Stimulated activated CD8-positive, alpha-beta memory T cell treated with anti-CD3 and anti-CD28 coated beads, Interleukin-12 subunit alpha, Interleukin-12 subunit beta, amount 100 ng/mL, for 1 hour (primary cell): Measurements from ENCODE around the gene ADAMTSL2.

Experiments used
- DNase-seq: peaks from one replicate; pipeline ENCODE4 v3.0.0-alpha.2; 2020; ENCODE audit warnings: low read depth

ADAMTSL2 gene

GRCh38 chr9:133518200-133518599 lies 16.3 kb upstream of the ADAMTSL2 start:
- DNase-seq: no peak

DNA sequence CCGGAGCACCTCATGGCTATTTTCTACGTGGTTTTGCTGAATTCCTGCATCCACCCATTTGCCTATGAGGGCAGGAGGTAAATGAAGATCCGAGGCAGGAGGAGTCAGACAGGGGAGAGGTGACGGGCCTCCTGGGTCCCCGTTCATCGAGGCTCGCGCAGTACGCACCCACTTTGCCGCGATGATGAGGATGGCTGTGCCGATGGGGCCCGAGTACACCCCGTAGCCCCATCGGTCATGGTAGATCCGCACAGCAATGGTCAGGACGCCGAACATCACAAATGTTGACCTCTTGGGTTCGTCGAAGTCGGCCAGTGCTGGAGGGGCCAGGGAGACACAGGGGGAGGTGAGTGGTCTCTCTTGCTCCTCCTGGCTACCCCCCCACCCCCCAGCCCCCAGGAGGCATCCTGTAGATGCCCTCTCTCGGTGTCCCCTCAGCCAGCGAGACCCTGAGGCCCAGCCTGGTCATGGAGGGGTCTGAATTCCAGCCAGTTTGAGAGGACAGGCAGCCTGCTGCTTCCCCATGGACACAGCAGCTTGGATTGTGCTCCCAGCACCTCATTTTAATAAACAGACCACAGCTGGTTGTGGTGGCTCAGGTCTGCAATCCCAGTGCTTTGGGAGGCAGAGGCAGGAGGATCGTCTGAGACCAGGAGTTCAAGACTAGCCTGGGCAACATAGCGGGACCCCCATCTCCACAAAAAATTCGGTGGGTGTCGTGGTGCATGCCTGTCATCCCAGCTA lies 15.6 kb upstream of the ADAMTSL2 start:
- DNase-seq: no peak

DNA sequence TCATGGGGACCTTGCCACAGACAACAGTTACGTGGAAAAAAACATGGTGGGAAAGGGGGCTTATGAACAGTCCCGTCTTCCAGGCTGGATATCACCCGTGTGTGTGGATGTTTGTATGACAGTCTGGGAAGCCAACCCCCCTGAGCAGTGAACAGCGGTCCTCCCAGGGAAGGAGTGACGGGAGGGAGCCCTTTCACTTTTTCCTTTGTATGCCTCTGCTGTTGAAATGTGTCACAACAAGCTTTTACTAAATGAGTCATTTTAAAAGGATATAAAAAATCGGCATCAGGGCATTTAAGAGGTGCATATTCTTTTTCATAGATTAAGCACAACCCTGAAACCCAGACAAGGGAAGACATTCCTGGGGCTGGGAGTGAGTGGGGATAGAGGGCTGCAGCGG lies 14.8 kb upstream of the ADAMTSL2 start:
- DNase-seq: no peak

GRCh38 chr9:133520121-133520835 lies 14.2 kb upstream of the ADAMTSL2 start:
- no peak for DNase-seq

DNA sequence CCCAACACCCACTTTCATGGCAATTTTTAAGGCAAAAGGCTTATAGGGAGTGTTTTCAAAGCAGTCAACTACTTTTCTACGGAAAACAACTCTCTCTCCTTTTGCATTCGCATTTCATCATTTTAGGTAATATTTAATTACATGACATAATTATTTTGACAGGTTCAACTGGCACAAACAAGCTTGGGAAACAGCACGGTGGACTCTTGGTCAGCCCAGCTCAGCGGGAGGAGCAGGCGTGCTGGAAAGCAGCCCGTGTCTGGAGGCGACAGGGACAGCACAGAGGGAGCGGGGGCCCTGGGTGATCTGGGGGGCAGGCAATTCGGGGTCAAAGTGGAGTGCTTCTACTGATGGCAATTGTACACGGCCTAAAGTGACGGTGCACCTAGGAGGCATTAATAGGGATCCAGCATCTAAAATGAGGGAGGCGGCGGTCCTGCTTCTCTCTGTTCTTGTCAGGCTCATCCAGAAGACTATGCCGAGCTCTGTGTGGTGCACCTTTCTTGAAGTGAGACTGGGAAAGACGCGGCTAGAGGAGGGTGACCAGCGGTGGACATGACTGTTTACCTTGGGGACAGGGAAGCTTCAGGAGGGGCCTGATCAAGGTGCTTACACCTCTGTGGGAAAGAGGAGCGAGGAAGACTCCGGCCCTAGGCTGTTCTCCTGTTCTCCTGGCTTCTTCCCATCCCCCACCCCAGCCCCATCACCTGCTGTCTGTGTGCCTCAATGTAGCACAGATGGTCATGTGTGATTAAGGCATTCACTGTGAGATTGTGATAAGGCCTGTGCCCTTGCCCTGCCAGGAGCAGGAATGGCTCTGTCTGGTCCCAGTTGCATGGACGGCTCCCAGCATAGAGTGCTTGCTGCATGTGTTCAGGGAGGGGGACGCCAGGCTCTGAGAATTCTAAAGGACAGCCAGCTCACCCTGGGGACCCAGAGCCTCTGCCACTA lies 13.1 kb upstream of the ADAMTSL2 start:
- no peak for DNase-seq

- no peak for DNase-seq
Observed at GRCh38 chr9:133522073-133522910, 12.2 kb upstream of the ADAMTSL2 start.

- DNase-seq: no peak
Observed at GRCh38 chr9:133523106-133523505, 11.4 kb upstream of the ADAMTSL2 start.

- no peak for DNase-seq
Observed at GRCh38 chr9:133524146-133524545, 10.4 kb upstream of the ADAMTSL2 start.

GRCh38 chr9:133524679-133525228 lies 9.8 kb upstream of the ADAMTSL2 start, which contains the start of gene MYMK:
Gene MYMK, minus strand, starts transcription at chr9:133524959. Its CDS starts 115 bp downstream, at chr9:133524844.
- no peak for DNase-seq

DNA sequence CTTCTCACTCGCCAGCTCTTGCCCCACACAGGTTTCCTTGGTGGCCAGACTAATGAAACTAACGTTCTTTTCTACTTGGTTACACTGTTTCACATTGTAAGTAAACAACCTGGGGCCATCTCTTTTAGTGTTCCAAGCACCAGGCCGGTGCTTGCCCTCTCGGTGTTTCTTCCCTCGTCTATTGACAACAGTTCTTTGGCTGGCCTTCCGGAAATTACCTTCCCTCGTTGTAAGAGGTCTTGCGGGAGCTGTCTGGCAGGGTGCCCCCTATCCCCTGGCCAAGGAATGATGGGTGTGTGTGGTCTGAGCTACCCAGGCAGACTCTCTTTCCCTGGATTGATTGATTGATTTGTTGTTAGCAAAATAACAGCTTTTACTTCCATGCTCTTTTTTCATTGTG lies 8.8 kb upstream of the ADAMTSL2 start:
- DNase-seq: no peak

GRCh38 chr9:133526721-133527321 lies 7.7 kb upstream of the ADAMTSL2 start:
- no peak for DNase-seq

- DNase-seq: no peak
Observed at GRCh38 chr9:133527444-133527920, 7.0 kb upstream of the ADAMTSL2 start.

DNA sequence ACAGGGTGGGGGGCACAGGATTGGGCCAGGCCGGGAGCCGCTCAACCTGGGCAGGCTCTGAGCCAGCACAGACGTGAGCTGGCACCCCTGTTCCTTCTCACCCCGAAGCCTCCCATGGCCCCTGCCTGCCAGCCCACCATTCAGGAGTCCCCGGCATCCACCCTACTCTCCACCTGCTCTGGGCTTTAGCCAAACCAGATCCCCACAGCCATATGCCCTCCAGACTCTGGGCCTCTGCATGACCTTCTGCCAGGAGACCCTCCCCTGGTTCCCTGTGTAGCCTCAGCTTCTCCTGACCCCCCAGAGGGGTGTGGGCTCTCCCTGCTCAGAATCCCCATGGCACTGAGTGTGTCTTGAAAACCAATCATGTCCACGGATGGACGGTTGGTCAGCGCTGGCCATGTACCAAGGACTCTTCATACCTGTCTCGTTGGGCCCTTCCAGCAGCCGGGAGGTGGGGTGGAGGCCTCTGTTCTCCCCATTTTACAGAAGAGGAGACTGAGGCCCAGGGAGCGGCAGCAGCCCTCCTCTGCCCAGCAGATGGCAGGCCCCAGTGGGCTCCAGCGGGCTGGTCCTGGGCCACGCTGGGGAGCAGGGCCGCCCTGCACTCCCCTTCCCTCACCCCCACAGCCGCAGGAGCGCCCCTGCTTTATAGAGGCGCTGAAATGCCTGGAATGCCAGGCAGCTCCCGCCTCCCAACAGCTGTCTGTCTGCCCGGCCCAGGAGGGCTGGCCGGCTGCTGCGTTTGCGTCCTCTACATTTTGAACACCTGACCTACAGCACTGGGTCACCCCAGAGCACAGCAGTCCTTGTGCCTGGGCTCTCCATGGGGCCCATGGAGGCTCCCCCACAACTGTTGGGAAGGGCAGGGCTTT lies 6.3 kb upstream of the ADAMTSL2 start:
- DNase-seq: no peak

- no peak for DNase-seq
Observed at GRCh38 chr9:133528876-133529241, 5.6 kb upstream of the ADAMTSL2 start.

DNA sequence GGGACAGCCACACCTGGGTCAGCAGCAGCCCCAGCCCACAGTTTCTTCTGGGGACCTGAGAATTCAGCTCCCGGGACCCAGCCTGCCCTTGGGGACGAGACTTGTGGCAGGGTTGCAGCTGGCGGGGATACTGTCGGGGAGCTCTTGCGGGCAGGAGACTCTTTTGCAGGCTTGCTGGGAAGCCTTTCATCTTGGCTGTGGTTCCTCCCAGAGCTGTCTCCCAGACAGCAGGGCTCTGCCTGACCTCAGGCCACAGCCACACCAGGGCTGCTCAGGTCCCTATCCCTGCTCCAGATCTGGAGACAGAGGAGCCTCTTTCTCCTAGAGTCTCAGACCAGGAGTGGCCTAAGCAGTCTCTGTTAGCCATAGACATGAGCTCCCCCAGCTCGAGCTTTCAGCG lies 5.0 kb upstream of the ADAMTSL2 start:
- DNase-seq: no peak

DNA sequence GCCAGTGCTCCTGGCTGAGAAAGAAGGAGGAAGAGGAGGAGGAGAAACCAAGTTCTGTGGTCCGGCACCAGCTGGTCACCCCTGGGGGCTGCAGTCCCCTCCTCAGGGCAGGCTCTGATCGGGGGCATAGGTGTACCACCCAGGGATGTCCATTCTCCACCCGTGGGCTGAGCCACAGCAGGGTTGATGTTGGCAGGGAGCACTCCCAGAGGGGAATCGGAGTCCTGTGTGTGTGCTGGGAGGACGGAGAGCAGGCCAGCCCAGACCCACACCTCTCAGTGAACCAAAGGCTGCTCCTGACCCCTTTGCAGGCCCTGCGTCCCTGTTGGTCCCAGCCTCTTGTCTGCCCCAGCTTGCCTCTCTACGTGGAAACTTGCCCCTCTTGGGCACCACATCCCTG lies 4.6 kb upstream of the ADAMTSL2 start:
- no peak for DNase-seq

- DNase-seq: no peak
Observed at GRCh38 chr9:133531293-133531692, 3.2 kb upstream of the ADAMTSL2 start.

DNA sequence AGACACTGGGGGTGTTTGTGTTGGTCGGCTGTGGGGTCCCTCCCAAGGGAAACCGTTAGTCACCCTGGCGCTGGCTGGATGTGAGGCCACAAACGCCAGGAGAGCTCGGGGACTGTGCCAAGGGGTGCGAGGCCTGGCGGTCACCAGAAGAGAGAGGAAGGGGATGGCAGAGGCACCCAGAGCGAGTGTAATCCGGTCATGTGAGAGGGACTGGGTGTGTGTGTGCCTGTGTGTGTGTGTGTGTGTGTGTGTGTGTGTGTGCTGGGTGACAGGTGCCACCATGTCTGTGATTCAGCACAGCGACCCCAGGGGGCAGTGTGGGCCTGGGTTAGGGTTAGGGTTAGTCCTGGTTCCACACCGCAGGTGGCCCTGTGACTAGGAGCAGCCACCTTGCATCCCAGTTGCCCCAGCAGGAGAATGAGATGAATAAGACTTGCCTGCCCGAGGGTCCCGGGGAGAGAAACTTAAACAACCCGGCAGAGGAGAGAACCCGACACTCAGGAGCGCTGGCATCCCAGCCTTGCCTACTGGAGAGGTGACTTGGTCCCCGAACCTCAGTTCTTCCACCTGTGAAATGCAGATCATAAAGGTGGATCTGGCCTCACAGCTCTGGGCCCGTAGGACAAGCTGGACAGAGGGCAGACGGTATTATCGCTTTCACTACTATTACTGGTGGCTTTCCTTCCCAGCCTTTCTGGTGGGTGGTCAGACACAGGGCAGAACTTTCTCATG lies 1.4 kb upstream of the ADAMTSL2 start:
- peak; percentile 13 for DNase-seq

DNA sequence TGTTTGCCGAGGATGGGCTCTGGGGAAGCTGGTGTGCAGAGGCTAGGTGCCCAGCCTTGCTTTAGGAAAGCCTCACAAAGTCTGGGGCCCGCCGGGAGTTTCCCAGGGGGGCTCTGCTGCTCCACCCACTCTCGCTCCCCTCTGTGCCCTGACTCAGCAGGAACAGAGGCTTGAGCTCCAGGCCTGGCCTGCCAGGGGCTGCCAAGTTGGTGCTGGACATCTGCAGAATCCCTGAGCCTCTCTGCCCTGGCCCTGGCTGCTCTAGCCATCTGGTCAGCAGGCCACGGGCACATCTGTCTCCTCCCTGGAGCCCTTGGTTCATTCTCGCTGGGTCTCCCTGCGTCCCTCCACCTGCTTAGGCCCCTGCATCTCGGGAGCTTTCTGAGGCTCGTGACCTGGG lies 647 bp upstream of the ADAMTSL2 start:
- DNase-seq: no peak
